ENCODE data around the gene CNTRL. TPM values are rescaled to one million over a fixed set of nuclear protein-coding genes. Genes with fewer than 3 reads are reported as not detected.

Gene CNTRL
- total RNA-seq, 1 donor from 2014 or later = 7.5 TPM

DNA sequence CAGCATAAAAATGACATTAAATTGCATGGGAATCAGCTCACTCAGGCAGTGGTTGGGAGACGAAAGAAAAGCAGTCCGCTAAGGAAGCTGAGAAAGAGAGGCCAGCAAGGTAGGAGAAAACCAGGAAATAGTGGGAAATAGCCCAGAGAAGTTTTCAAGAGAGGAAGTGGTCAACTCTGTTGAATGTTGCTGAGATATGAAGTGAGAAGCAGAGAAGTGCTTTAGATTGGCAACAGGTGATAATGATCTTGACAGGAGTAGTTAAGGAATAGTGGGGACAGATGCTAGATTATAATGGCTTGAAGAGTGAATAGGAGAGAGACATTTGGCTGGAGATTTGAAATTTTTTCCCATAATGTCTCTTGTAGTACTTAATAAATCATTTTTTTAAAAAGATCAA, 30.8 kb downstream of the CNTRL start:
- no peak overlapping the region for H3K4me3 Mint-ChIP-seq (ENCODE audit: unreplicated experiment)
- H3K27ac Mint-ChIP-seq (ENCODE audit: unreplicated experiment) = no peak overlapping the region
- no peaks in the 10 kb centered on the region for H3K36me3 Mint-ChIP-seq (ENCODE audit: unreplicated experiment)
- no peak for DNase-seq (ENCODE audit: extremely low spot score, unreplicated experiment)
- peaks cover 11% of the 10 kb centered on the region for H3K9me3 Mint-ChIP-seq (ENCODE audit: unreplicated experiment)
- H3K4me1 Mint-ChIP-seq (ENCODE audit: unreplicated experiment) = no peaks in the 10 kb centered on the region
- TF ChIP-seq, protein P1, sequence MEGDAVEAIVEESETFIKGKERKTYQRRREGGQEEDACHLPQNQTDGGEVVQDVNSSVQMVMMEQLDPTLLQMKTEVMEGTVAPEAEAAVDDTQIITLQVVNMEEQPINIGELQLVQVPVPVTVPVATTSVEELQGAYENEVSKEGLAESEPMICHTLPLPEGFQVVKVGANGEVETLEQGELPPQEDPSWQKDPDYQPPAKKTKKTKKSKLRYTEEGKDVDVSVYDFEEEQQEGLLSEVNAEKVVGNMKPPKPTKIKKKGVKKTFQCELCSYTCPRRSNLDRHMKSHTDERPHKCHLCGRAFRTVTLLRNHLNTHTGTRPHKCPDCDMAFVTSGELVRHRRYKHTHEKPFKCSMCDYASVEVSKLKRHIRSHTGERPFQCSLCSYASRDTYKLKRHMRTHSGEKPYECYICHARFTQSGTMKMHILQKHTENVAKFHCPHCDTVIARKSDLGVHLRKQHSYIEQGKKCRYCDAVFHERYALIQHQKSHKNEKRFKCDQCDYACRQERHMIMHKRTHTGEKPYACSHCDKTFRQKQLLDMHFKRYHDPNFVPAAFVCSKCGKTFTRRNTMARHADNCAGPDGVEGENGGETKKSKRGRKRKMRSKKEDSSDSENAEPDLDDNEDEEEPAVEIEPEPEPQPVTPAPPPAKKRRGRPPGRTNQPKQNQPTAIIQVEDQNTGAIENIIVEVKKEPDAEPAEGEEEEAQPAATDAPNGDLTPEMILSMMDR (IDR thresholded peaks at IDR 0.05) = no peak
- no peaks in the 10 kb centered on the region for H3K27me3 Mint-ChIP-seq (ENCODE audit: unreplicated experiment)

DNA sequence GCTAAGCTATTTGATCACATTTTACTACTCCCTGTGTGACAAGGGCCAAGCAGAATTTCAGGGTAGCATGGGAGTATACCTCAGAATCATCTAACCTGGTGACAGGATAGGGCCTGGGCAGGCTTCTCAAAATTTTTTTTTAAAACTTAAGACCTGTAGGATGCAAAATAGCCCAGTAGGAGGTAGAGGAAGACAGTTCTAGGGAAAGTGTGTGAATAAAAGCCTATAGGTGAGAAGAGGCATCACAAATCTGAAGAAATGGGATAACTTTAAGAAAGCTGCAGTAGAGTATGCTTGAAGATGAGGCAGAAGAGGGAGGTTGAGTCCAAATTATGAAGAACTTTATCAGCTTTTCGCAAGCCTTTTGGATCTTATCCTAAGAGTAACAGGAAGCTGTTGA, 32.3 kb downstream of the CNTRL start:
- TF ChIP-seq, protein P1 (IDR thresholded peaks at IDR 0.05) = no peak
- Mint-ChIP-seq H3K4me3 (ENCODE audit: unreplicated experiment) (no peak overlapping the region), H3K27ac (ENCODE audit: unreplicated experiment) (no peak overlapping the region), H3K9me3 (ENCODE audit: unreplicated experiment) (no peaks in the 10 kb centered on the region), H3K27me3 (ENCODE audit: unreplicated experiment) (no peaks in the 10 kb centered on the region), H3K4me1 (ENCODE audit: unreplicated experiment) (no peaks in the 10 kb centered on the region), H3K36me3 (ENCODE audit: unreplicated experiment) (no peaks in the 10 kb centered on the region)
- no peak for DNase-seq (ENCODE audit: extremely low spot score, unreplicated experiment)

DNA sequence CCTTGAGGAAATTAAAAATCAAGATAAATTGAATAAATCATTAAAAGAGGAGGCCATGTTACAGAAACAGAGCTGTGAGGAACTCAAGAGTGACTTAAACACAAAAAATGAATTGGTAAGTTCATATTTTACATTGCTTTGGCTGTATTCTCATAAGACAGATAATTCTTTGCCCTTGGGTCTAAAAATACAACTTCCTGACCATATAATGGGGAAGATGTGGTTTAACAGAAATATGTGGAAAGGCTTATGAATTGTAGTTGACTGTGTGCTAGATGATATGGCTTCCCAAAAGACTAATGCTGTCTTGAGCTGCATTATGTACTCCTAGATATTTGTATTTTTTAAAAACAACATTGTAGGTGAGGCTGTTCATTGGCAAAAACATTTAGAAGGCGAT, 33.1 kb downstream of the CNTRL start:
- H3K9me3 Mint-ChIP-seq (ENCODE audit: unreplicated experiment) = no peaks in the 10 kb centered on the region
- H3K27me3 Mint-ChIP-seq (ENCODE audit: unreplicated experiment) = no peaks in the 10 kb centered on the region
- no peak overlapping the region for H3K27ac Mint-ChIP-seq (ENCODE audit: unreplicated experiment)
- DNase-seq (ENCODE audit: extremely low spot score, unreplicated experiment) = no peak
- no peaks in the 10 kb centered on the region for H3K4me1 Mint-ChIP-seq (ENCODE audit: unreplicated experiment)
- TF ChIP-seq, protein P1 (IDR thresholded peaks at IDR 0.05) = no peak
- H3K4me3 Mint-ChIP-seq (ENCODE audit: unreplicated experiment) = no peak overlapping the region
- no peaks in the 10 kb centered on the region for H3K36me3 Mint-ChIP-seq (ENCODE audit: unreplicated experiment)

DNA sequence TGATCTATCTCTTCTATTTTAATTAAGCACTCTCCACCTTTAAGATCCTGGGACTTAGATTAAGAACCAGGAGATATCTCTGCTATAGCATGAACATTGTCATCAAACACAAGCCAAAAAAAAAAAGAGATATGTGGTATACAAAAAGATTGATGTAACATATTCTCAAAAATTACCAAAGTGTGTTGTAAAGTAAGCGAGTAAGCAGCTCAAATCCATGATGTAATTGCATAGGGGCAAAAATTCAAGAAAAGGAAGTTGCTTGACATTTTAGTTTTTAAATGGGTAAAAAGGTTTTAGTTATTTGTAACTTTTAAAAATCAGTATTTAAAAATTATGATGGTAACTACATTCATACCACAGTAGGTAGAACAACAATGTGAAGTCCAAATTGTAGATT, 40.7 kb downstream of the CNTRL start:
- no peak overlapping the region for H3K4me3 Mint-ChIP-seq (ENCODE audit: unreplicated experiment)
- TF ChIP-seq, protein P1 (IDR thresholded peaks at IDR 0.05) = no peak
- no peak for DNase-seq (ENCODE audit: extremely low spot score, unreplicated experiment)
- H3K36me3 Mint-ChIP-seq (ENCODE audit: unreplicated experiment) = no peaks in the 10 kb centered on the region
- H3K4me1 Mint-ChIP-seq (ENCODE audit: unreplicated experiment) = peaks cover 3% of the 10 kb centered on the region
- H3K27me3 Mint-ChIP-seq (ENCODE audit: unreplicated experiment) = no peaks in the 10 kb centered on the region
- no peak overlapping the region for H3K27ac Mint-ChIP-seq (ENCODE audit: unreplicated experiment)
- no peaks in the 10 kb centered on the region for H3K9me3 Mint-ChIP-seq (ENCODE audit: unreplicated experiment)

DNA sequence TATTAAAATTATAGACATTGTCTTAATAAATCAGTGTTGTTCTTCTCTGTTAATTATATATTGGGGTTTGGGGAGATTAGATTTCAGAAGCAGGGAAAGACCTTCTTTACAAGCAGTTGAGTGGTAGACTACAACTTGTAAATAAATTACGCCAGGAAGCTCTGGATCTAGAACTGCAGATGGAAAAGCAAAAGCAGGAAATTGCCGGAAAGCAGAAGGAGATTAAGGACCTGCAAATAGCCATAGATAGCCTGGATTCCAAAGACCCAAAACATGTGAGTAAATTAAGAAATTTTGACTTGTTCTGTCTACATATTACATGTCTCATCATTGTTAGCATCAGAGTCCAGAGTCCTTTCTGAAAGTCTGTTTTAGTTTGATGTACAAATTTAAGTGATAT, 43.5 kb downstream of the CNTRL start:
- Mint-ChIP-seq H3K36me3 (ENCODE audit: unreplicated experiment) (no peaks in the 10 kb centered on the region), H3K27ac (ENCODE audit: unreplicated experiment) (no peak overlapping the region), H3K4me3 (ENCODE audit: unreplicated experiment) (no peak overlapping the region), H3K9me3 (ENCODE audit: unreplicated experiment) (no peaks in the 10 kb centered on the region), H3K4me1 (ENCODE audit: unreplicated experiment) (peaks cover 22% of the 10 kb centered on the region), H3K27me3 (ENCODE audit: unreplicated experiment) (no peaks in the 10 kb centered on the region)
- TF ChIP-seq, protein P1 (IDR thresholded peaks at IDR 0.05) = no peak
- DNase-seq (ENCODE audit: extremely low spot score, unreplicated experiment) = no peak
